Glomerular visceral epithelial cell (primary cell): ENCODE measurements around the gene HLA-DPA1.
"Not testable (repeated sequence)": the region's sequence is repeated elsewhere in the genome, so short reads cannot be mapped to it uniquely, and the experiment has no call there.

Experiments used
- DNase-seq: peaks from one replicate; pipeline ENCODE4 v3.0.0-alpha.2; 2016; ENCODE audit errors: extremely low spot score

The HLA-DPA1 gene

GRCh38 chr6:33073431-33073871, at the start of gene HLA-DPA1:
HLA-DPA1 (minus strand) TSS chr6:33073649.
- peak; percentile 18 for DNase-seq

DNA sequence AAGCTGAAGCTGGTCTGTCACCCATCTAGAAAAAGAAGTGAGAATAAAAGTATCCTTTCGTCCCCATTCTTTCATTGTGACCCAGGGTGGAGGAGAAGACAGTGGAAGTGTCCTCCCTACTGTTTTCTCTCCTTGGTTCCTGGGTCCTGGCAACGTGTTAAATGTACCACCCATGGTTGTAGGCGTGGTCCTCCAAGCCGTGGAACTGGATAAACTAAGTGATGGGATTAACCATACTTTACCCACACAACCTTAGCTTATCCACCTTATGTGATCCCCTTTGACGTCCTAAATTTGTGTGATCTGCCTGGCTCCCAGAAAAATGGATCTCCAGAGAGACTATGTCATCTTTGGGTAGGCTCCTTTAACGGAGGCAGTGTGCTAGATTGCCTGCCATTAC, 49.7 kb upstream of the HLA-DPA1 start:
- no peak for DNase-seq

DNA sequence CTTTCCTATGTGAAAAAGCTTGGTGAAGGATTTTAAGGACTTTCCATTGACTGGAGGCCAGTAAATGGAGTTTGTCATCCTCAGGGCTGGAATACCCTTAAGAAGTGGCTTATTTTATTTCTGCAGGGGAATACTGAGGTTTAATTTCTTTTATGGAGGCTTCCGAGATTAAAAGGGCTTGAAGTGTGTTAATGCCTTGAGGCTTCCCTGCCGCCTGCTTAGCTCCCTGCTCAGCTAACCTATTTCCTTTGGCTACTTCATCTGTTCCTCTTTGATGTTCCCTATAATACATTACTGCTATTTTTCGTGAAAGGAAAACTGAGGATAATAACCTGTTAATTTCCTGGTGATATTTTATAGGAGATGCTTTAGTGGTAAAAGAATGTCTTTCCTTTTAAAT, 46.6 kb upstream of the HLA-DPA1 start:
- no peak for DNase-seq

DNA sequence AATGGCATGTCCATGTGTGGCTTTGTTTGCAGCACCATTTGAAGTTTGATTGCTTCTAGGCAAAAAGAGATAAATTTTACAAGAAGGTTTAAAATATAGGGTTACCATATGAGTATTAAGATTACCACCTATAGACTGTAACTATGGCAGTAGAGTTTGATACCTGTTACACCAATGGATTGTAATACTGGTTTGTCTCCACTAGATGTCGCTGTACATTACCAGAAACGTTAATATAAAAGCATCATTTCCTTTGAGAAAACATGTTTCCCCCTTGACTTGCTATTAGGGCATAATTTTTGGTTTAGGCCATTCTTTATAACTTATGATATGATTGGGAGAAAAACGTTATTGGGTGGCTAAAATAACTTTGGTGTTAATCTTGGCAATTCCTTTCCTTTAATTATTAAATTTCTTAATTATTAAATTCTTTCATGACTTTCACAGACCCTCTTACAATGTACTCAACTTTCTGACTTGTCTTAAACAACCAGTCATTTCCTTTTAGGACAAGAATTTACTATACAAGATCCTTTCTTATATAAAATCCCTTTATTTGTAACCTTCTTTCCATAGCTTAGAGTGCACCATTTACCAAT, 45.2 kb upstream of the HLA-DPA1 start:
- peak; percentile 62 for DNase-seq

- DNase-seq: no peak
These were observed 44.4 kb upstream of the HLA-DPA1 start for GRCh38 chr6:33117811-33118277.

DNA sequence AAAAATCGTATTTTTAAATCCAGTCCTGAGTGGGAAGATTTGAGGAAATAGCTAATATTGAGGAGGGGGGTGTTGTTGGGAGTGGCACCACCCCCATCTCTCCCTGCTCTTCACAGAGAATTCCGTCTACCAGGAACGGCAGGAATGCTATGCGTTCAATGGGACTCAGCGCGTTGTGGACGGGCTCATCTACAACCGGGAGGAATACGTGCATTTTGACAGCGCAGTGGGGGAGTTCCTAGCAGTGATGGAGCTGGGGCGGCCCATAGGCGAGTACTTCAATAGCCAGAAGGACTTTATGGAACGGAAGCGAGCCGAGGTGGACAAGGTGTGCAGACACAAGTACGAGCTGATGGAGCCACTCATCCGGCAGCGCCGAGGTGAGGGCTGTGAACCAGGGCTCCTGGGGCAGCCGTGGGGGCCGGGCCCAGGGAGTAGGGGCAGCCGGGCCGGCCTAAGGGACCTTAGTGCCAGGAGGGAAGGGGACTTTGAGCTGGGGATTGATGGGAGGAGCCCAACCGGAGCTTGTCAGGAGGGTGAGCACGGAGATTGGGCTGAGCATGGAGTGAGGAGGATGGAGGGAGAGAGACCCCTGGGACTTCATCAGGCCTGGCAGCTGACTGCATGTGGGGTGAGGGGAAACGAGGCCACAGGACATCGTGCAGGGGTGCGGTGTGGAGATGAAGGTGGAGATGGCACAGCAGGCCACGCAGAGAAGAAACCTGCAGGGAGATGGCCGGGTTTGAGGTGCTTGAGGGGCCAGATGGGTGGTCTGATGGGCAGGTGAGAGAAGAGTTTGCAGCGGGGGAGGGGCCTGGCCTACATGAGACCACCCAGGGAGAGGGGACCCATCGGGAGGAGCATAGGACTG, 43.6 kb upstream of the HLA-DPA1 start:
- DNase-seq: no peak

- no peak for DNase-seq
These were observed 43.0 kb upstream of the HLA-DPA1 start for GRCh38 chr6:33116417-33116816.

- no peak for DNase-seq
These were observed 41.0 kb upstream of the HLA-DPA1 start for GRCh38 chr6:33114406-33114805.

DNA sequence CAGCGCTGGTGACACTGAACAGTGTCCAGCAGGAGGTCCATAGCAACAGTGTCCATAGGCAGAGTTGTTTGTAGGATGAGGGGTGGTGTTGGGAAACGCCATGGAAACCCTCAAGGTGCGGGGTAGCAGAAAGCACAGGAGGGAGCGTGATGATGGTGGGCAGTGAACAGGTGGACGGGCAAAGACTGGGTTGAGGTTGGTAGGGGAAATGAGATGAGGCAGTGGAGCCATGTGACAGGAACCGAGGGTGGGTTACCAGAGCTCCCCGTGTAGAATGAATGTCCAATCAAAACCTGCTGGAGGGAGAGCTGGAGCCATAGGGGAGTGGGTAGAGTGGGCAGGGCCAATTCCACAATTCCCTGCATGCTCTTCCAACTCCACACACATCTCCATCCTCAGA, 40.3 kb upstream of the HLA-DPA1 start:
- no peak for DNase-seq

GRCh38 chr6:33112148-33112547, 38.7 kb upstream of the HLA-DPA1 start:
- peak; percentile 37 for DNase-seq

DNA sequence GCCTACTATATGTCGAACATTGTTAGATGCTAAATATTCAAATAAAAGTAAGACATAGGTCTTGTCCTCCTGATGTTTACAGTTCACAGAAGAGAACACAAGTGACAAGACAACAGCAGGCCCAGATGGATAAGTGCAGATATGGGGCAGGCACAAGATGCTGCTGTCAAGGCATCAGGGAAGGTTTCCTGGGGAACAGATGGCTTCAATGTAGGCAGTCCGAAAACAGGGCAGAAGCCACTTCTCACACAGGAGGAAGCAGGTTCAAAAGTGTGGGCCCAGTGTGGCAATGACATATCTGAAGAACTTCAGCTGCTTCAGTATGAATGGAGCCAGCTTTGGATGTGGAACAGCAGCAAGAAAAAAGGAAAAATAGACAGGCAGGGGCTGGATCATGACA, 34.9 kb upstream of the HLA-DPA1 start:
- no peak for DNase-seq

DNA sequence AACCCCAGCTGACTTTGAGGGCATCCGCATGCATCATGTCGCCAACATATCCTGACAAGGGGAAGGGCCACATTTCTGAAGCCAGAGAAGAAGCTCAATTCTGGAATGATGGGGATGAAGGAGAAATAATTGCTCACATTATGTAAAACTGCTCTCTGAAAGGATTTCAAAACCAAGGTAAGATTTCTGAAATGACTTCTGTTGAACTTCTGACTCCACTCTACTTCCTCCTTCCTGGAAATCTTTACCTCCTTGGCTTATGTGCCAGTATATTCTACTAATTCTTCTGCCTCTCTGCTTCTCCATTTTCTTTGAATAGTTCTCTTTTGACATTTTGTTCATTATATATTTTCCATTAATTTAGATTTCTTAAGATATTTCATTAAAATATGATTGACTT, 34.2 kb upstream of the HLA-DPA1 start:
- no peak for DNase-seq

- DNase-seq: no peak
These were observed 32.7 kb upstream of the HLA-DPA1 start for GRCh38 chr6:33105916-33106871.

DNA sequence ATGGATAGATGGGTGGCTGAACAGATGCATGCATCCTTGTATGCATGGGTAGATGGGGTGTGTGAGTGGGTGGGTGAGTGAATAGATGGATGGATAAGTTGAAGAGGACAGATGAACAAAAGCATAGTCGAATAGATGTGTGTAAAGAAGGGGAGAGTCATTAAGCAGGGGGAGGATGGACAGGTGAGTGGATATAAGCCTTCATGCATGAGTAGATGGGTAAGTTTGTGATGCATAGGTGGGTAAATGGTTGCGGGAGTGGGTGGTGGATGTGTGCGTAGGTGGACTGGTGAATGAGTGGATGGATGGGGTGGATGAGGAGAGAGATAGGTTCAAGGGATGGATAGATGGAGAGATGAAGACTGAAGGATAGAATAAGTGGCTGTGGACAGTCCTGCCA, 31.9 kb upstream of the HLA-DPA1 start:
- DNase-seq: no peak

DNA sequence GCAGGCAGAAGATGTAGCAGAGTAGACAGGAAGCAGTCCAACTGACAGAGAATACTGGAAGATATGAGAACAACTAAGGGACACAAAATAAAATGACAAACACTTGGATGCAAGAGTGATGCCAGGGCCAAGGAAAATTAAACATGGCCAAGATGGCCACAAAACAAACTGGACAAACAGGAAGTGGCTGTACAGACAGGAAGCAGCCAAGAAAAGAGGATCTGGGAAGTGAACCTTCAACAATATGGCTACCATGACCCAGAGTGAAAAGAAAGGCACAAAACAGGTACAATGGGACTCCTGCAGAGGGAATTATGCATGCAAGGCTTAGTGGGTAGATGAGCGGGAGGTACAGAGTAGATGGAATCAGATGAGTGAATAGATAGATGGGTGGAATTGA, 31.4 kb upstream of the HLA-DPA1 start:
- no peak for DNase-seq

DNA sequence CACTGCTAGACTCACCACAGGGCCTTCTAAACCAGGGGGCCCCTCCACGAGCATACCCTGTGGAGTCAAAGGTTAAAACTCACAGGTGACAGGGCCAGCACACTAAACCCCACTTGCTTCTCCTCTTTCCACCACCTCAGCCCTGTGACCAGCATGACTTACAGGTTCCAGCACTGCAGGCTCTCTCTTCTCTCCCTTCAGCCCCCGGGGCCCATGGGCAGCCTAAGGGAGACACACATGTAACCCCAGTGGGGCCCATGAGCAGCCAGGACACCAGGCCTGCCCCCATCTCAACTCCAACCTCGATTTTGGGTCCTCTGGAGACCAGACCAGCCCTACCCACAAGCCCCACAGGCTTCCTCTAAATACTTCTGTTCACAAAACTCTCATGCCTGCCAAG, 30.3 kb upstream of the HLA-DPA1 start:
- no peak for DNase-seq

GRCh38 chr6:33101121-33101737, 27.8 kb upstream of the HLA-DPA1 start:
- not testable (repeated sequence) for DNase-seq

- DNase-seq: no peak
These were observed 22.2 kb upstream of the HLA-DPA1 start for GRCh38 chr6:33095681-33096080.

DNA sequence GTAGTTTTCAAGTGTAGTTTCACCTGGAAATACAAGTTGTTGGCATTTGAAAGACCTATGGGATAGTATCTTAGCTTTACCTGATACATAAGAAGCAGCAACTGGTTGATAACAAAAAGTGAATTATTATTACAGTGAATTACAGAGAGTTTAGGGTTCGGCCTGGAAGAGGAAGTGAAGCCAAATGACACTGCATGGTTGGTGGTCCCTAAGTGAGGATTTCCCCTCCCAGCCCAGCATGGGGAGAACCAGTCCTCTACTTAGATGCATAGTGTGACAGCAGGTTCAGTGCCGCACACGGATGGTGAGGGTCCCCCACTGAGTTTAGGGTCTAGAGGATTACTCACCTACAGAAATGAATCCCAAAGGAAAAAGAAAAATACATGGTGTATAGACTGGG, 20.4 kb upstream of the HLA-DPA1 start:
- DNase-seq: no peak

DNA sequence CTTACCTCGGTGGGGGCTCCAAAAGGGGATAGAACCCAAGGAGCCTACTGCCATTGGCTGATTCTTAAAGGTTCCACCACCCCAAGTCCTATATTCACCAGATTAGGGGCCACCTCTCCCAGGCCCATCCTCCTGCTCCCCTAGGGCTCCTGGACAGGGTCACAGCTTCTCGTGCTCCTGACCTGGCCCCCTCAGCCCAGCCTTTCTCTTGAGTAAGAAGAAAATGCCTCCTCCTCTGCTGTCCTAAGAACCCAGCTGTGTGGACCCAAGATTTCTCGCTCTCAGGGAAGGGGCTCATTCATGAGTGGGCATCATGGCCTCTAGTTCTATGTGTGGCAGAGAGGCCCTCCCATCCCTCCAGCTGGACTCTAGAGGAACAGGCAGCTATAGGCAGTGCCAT, 18.9 kb upstream of the HLA-DPA1 start:
- DNase-seq: no peak

DNA sequence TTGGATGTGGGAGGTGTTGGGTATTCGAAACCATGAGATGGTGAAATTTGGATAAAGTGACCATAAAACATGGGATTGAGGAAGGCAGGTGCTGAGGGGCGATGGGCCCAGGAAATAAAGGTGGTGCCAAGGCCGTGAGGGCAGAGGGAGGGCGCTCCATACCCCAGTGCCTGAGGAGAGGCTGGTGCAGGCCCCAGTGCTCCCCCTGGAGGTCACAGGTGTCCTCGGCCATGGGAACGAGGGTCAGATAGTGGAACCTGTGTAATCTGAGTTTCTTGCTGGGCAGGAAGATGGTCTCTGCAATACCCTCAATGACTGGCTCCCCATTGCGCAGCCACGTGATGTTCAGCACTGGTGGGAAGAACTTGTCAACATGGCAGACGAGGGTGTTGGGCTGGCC, 18.5 kb upstream of the HLA-DPA1 start:
- no peak for DNase-seq
